ENCODE measurements around the gene RIN1. TPM values are rescaled to one million over a fixed set of nuclear protein-coding genes. Genes with fewer than 3 reads are reported as not detected.

RIN1 gene
- polyA plus RNA-seq, 3 donors: 4.8 to 9.0 (median 6.5) TPM

DNA sequence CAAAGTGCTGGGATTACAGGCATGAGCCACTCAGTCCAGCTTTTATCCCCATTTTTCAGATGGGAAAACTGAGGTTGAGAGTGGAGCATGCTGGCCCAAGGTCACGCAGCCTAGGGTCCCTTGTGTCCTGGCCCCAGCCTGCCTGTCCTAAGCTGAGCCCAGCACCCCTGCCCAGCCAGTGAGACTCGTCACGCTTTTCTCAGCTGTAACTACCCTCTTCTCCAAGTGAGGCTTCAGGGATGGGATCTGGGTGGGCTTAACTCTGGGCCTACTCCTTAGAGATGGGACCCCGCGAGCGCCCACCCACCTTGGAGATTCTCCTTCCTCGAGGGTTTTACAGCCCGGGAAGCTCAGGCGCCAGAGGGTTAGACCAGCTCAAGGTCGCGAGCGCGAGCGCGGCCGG is 44.9 kb downstream of the RIN1 start:
- no peak overlapping the region for H3K27ac ChIP-seq (ENCODE audit: low read depth, low read length)
- whole genome bisulfite sequencing, 3 donors: 12 to 17% (median 17%) methylated on average over 16 of the region's 16 CpGs

DNA sequence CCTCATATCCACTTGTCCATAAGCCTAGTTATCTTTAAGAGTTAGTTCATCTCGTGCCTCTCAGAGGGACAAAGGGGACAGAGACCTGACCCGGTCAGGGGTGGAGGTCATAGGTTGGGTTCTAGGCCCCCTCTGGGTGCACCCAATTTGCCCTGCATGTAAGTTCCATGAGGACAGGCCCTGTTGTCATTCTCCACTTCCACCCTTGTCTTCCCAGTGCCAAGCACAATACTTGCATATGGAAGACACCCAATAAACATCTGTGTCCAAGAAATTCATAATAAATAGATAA is 46.0 kb downstream of the RIN1 start:
- H3K27ac ChIP-seq (ENCODE audit: low read depth, low read length): no peak overlapping the region
- 73 to 85% (median 75%) methylated on average over 2 of the region's 2 CpGs for WGBS, 3 donors

DNA sequence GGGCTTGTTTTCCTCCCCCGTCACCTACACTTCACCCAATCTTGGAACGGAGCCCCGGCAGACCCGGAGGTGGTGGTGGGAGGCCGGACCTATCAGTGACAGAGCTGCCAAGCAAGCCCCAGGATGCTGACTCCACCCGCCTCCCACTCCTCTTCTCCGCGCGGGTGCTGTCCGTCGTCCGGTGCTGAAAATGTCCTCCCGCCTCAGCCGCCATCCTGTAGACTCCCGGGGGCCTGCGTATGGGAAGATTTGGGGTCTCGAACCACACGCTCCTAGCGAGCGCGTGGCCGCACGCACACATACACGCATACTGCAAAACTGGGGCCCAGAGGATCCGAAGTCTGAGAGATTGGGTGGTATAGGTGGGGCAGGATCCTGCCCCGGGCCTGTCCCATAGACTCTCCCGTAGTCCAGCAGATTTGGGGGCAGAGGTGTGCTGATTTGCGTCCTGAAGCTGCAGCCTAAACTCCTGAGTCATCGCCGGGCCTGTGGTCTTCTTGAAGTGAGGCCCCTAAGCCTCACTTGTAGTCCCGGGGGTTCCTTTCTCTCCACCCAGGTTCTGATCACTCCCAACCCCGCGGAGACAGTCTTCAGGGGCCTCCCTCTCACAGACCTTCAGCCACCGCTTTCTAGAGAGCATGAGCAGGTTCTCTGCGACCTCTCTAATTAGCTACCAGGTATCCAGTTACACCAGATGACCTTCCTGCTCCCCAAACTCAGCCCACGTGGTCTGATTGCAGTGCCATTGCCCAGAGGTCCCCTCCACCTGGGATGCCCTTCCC is 46.5 kb downstream of the RIN1 start:
- no peak overlapping the region for H3K27ac ChIP-seq (ENCODE audit: low read depth, low read length)
- 9 to 11% (median 11%) methylated on average over 33 to 36 of the region's 36 CpGs for WGBS, 3 donors

GRCh38 chr11:66288671-66289547 is 47.3 kb downstream of the RIN1 start, which contains the start of gene YIF1A:
Gene YIF1A, minus strand, starts transcription at chr11:66289143. Its CDS starts 158 bp downstream, at chr11:66288985.
- WGBS, 3 donors: 0% methylated on average over 69 to 87 of the region's 87 CpGs

GRCh38 chr11:66287889-66288670 is 48.2 kb downstream of the RIN1 start:
- WGBS, 3 donors: 29 to 37% (median 35%) methylated on average over 19 to 20 of the region's 20 CpGs
- H3K27ac ChIP-seq (ENCODE audit: low read depth, low read length): no peak overlapping the region

More at GRCh38 chr11:66288671-66289547, 47.3 kb downstream of the RIN1 start, which contains the start of gene YIF1A:
- H3K27ac ChIP-seq (ENCODE audit: low read depth, low read length): peak within 1 kb of the TSS; percentile 55

DNA sequence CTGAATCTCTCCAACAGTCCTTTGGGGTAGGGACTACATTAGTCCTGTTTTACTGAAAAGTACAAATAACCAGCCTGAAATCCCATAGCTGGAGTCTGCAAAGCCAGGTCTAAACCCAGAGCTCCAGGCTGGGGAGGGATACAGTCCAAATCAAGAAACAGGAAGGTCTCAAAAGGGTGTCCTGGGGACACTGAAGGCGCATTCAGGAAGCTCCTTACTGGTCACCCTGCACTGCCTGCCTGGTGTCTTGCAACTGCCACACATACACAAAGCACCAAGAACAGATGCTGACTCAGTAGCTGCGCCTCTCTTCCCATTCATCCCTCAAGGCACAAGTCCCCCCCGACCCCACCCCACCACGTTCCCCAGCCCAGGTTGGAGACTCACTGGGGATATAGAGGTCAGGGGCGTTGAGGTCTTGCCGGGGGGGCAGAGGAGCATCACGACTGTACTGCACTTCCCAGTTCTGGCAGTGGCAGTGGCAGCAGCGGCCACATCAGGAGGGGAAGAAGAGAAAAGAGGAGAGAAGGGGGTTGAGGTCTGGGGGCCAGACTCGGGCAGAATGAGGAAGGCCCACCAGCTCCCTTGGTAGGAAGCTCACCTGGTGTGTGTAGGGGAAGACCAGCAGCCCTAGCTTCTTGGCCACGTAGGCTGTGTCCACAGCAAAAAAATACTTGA is 48.9 kb downstream of the RIN1 start:
- WGBS, 3 donors: 55 to 69% (median 59%) methylated on average over 10 of the region's 10 CpGs
- no peak overlapping the region for H3K27ac ChIP-seq (ENCODE audit: low read depth, low read length)

GRCh38 chr11:66286699-66287098 is 49.5 kb downstream of the RIN1 start:
- no peak overlapping the region for H3K27ac ChIP-seq (ENCODE audit: low read depth, low read length)
- 84 to 85% (median 85%) methylated on average over 5 of the region's 5 CpGs for WGBS, 3 donors

DNA sequence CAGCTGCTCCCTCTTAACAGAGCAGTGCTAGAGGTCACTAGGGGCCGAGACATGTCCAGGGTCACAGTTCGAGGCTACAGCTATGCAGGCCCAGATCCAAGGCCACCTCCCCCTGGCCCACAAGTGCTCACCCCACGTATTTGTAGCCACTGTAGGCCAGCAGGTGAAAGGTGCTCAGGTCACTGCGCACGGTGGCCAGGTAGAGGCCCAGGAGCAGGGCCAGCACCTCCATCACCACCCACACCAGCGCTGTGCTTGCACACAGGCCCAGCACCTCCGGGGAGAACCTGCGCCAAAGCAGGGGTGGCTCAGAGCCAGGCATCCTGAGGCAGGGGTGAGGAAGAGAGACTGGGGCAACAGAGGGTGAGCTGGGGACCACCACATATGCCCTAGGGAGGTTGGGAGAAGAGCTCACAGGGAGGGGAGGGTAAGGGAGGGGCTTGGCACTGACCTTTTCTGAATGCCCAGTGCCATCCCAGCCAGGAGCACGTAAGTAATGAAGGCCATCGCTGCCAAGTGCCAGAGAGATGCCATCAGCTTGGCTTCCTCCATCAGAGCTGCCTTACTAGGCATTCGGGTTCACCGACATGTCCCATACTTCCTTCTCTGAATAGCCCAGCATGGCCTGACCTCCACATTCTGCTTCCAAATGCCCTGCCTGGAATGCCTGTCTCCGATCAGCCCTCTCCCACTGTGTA is 50.8 kb downstream of the RIN1 start:
- WGBS, 3 donors: 82 to 91% (median 84%) methylated on average over 13 of the region's 13 CpGs
- H3K27ac ChIP-seq (ENCODE audit: low read depth, low read length): no peak overlapping the region

GRCh38 chr11:66284526-66285078 is 51.6 kb downstream of the RIN1 start:
- no peak overlapping the region for H3K27ac ChIP-seq (ENCODE audit: low read depth, low read length)
- 92 to 95% (median 94%) methylated on average over 15 to 16 of the region's 16 CpGs for WGBS, 3 donors

GRCh38 chr11:66283461-66284105 is 52.7 kb downstream of the RIN1 start:
- 79 to 83% (median 82%) methylated on average over 13 to 14 of the region's 14 CpGs for WGBS, 3 donors
- no peak overlapping the region for H3K27ac ChIP-seq (ENCODE audit: low read depth, low read length)

- WGBS, 3 donors: 15 to 16% (median 15%) methylated on average over 33 to 35 of the region's 35 CpGs
- no peak overlapping the region for H3K27ac ChIP-seq (ENCODE audit: low read depth, low read length)
These were observed 53.5 kb downstream of the RIN1 start for GRCh38 chr11:66282468-66283455.

Other genes starting within 250 kb of the RIN1 start
- 10 to 100 TPM in 2 of 3 donors, 1 to 10 TPM in 1; 7.1 to 14.4 (median 14.2) TPM for gene KLC2, start 78.7 kb downstream of the RIN1 start, polyA plus RNA-seq
- gene RAB1B, start 67.8 kb downstream of the RIN1 start, polyA plus RNA-seq: 100 to 1,000 TPM in 2 of 3 donors, 10 to 100 TPM in 1; 70.3 to 188 (median 183) TPM
- gene CNIH2, start 58.3 kb downstream of the RIN1 start, polyA plus RNA-seq: 1 to 10 TPM in 1 of 3 donors, under 1 TPM in 1, not detected in 1; 0.16 to 1.3 TPM
- gene YIF1A, start 47.3 kb downstream of the RIN1 start, polyA plus RNA-seq: 10 to 100 TPM; 62.9 to 84.3 (median 78.5) TPM
- gene TMEM151A, start 44.5 kb downstream of the RIN1 start, polyA plus RNA-seq: 1 to 10 TPM in 1 of 3 donors, under 1 TPM in 2; 0.22 to 1.3 (median 0.75) TPM
- 100 to 1,000 TPM in 1 of 3 donors, 10 to 100 TPM in 2; 22.3 to 327 (median 55.8) TPM for gene CD248, start 19.4 kb downstream of the RIN1 start, polyA plus RNA-seq
- gene BRMS1, start 8.7 kb upstream of the RIN1 start, polyA plus RNA-seq: 10 to 100 TPM; 33.5 to 40.2 (median 36.4) TPM
- 10 to 100 TPM; 12.5 to 19.9 (median 17.9) TPM for gene B4GAT1, start 11.2 kb upstream of the RIN1 start, polyA plus RNA-seq
- gene SLC29A2, start 35.3 kb upstream of the RIN1 start, polyA plus RNA-seq: 1 to 10 TPM; 6.7 to 9.4 (median 6.8) TPM
- gene NPAS4, start 84.6 kb upstream of the RIN1 start, polyA plus RNA-seq: under 1 TPM in 2 of 3 donors, not detected in 1; 0.06 to 0.07 TPM
- 10 to 100 TPM; 30.2 to 53.6 (median 42.9) TPM for gene MRPL11, start 102.4 kb upstream of the RIN1 start, polyA plus RNA-seq
- gene PELI3, start 130.5 kb upstream of the RIN1 start, polyA plus RNA-seq: 10 to 100 TPM in 1 of 3 donors, 1 to 10 TPM in 2; 3.9 to 10.0 (median 5.8) TPM
- 10 to 100 TPM; 15.1 to 29.0 (median 18.6) TPM for gene DPP3, start 144.0 kb upstream of the RIN1 start, polyA plus RNA-seq
- 10 to 100 TPM; 11.5 to 15.5 (median 12.3) TPM for gene BBS1, start 174.2 kb upstream of the RIN1 start, polyA plus RNA-seq
- 10 to 100 TPM in 2 of 3 donors, 1 to 10 TPM in 1; 8.2 to 12.2 (median 10.8) TPM for gene ZDHHC24, start 209.6 kb upstream of the RIN1 start, polyA plus RNA-seq
- under 1 TPM in 2 of 3 donors, not detected in 1; 0.03 to 0.15 TPM for gene ACTN3, start 210.5 kb upstream of the RIN1 start, polyA plus RNA-seq
- 10 to 100 TPM; 22.4 to 73.7 (median 40.3) TPM for gene CTSF, start 232.2 kb upstream of the RIN1 start, polyA plus RNA-seq

Measured in adipose tissue (tissue), 3 donors.